ENCODE measurements around the gene GPC4.

DNA sequence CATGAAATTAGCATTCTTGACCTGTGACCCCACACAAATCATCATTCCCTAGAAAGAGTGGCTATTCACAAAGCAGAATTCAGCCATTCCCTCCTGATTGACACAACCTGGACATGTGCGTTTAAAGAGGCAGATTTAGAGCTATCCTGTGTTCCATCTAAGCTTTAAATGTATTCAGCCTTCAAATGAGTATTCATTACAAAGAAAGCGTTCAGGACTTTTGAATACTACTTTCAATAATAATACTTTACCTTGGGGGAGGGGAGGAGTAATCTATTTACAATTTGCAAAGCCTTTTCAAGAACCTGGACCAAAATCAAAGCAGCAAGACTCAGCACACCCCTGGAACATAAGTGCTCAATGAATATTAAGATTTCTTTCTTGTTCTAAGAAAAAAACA is 22.5 kb upstream of the GPC4 start:
- TF ChIP-seq MXI1 (IDR thresholded peaks at IDR 0.05; ENCODE audit: low read depth, low read length) (no peak), CTCF (IDR thresholded peaks at IDR 0.05 in 2 of 3, conservative IDR thresholded peaks at IDR 0.05 in 1 of 3; ENCODE audit: control insufficient read depth in 2 of 3, extremely low read depth in 1 of 3, insufficient read depth in 1 of 3, low read depth in 3 of 3, low read length in 3 of 3) (no peak), TCF12 (IDR thresholded peaks at IDR 0.05; ENCODE audit: low read depth, low read length) (no peak), TBL1XR1 (IDR thresholded peaks at IDR 0.05; ENCODE audit: low read depth, low read length) (no peak), EZH2 (IDR thresholded peaks at IDR 0.05; ENCODE audit: borderline replicate concordance, control insufficient read depth, low read depth, low read length) (no peak)
- TF ChIP-seq, protein P1, sequence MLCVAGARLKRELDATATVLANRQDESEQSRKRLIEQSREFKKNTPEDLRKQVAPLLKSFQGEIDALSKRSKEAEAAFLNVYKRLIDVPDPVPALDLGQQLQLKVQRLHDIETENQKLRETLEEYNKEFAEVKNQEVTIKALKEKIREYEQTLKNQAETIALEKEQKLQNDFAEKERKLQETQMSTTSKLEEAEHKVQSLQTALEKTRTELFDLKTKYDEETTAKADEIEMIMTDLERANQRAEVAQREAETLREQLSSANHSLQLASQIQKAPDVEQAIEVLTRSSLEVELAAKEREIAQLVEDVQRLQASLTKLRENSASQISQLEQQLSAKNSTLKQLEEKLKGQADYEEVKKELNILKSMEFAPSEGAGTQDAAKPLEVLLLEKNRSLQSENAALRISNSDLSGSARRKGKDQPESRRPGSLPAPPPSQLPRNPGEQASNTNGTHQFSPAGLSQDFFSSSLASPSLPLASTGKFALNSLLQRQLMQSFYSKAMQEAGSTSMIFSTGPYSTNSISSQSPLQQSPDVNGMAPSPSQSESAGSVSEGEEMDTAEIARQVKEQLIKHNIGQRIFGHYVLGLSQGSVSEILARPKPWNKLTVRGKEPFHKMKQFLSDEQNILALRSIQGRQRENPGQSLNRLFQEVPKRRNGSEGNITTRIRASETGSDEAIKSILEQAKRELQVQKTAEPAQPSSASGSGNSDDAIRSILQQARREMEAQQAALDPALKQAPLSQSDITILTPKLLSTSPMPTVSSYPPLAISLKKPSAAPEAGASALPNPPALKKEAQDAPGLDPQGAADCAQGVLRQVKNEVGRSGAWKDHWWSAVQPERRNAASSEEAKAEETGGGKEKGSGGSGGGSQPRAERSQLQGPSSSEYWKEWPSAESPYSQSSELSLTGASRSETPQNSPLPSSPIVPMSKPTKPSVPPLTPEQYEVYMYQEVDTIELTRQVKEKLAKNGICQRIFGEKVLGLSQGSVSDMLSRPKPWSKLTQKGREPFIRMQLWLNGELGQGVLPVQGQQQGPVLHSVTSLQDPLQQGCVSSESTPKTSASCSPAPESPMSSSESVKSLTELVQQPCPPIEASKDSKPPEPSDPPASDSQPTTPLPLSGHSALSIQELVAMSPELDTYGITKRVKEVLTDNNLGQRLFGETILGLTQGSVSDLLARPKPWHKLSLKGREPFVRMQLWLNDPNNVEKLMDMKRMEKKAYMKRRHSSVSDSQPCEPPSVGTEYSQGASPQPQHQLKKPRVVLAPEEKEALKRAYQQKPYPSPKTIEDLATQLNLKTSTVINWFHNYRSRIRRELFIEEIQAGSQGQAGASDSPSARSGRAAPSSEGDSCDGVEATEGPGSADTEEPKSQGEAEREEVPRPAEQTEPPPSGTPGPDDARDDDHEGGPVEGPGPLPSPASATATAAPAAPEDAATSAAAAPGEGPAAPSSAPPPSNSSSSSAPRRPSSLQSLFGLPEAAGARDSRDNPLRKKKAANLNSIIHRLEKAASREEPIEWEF (IDR thresholded peaks at IDR 0.05; ENCODE audit: insufficient replicate concordance, low read depth, low read length): no peak
